ENCODE data around the gene PBX4. TPM values are rescaled to one million over a fixed set of nuclear protein-coding genes. Genes with fewer than 3 reads are reported as not detected.

The PBX4 gene
- total and polyA plus RNA-seq, 2 donors, result 2.1 to 3.9 TPM

- H3K36me3 ChIP-seq (ENCODE audit: insufficient read depth), result no peaks in the 10 kb centered on the region
- no peaks in the 10 kb centered on the region for H3K4me1 ChIP-seq (ENCODE audit: insufficient read depth)
- 89% methylated on average over 27 of the region's 27 CpGs for WGBS
- H3K27ac ChIP-seq (ENCODE audit: low read depth), result no peak overlapping the region
- H3K4me3 ChIP-seq (ENCODE audit: low read depth, low read length), result no peak overlapping the region
- no peak for DNase-seq (ENCODE audit: extremely low spot score)
These were observed 90.5 kb downstream of the PBX4 start for GRCh38 chr19:19527674-19528625.

- no peaks in the 10 kb centered on the region for H3K36me3 ChIP-seq (ENCODE audit: insufficient read depth)
- H3K4me3 ChIP-seq (ENCODE audit: low read depth, low read length), result no peak overlapping the region
- H3K4me1 ChIP-seq (ENCODE audit: insufficient read depth), result no peaks in the 10 kb centered on the region
- WGBS, result 94% methylated on average over 9 of the region's 9 CpGs
- no peak overlapping the region for H3K27ac ChIP-seq (ENCODE audit: low read depth)
- no peak for DNase-seq (ENCODE audit: extremely low spot score)
These were observed 91.2 kb downstream of the PBX4 start for GRCh38 chr19:19527371-19527656.

- Histone ChIP-seq H3K36me3 (ENCODE audit: insufficient read depth) (no peaks in the 10 kb centered on the region), H3K4me3 (ENCODE audit: low read depth, low read length) (no peak overlapping the region), H3K27ac (ENCODE audit: low read depth) (no peak overlapping the region), H3K4me1 (ENCODE audit: insufficient read depth) (no peaks in the 10 kb centered on the region)
- no peak for DNase-seq (ENCODE audit: extremely low spot score)
- WGBS, result 78% methylated on average over 28 of the region's 28 CpGs
These were observed 91.7 kb downstream of the PBX4 start for GRCh38 chr19:19526581-19527370.

- WGBS, result 88% methylated on average over 23 of the region's 23 CpGs
- Histone ChIP-seq H3K4me3 (ENCODE audit: low read depth, low read length) (no peak overlapping the region), H3K36me3 (ENCODE audit: insufficient read depth) (no peaks in the 10 kb centered on the region), H3K27ac (ENCODE audit: low read depth) (no peak overlapping the region), H3K4me1 (ENCODE audit: insufficient read depth) (no peaks in the 10 kb centered on the region)
- no peak for DNase-seq (ENCODE audit: extremely low spot score)
These were observed 92.7 kb downstream of the PBX4 start for GRCh38 chr19:19525611-19526380.

GRCh38 chr19:19524053-19524452 is 94.4 kb downstream of the PBX4 start:
- Histone ChIP-seq H3K4me3 (ENCODE audit: low read depth, low read length) (no peak overlapping the region), H3K27ac (ENCODE audit: low read depth) (no peak overlapping the region), H3K36me3 (ENCODE audit: insufficient read depth) (no peaks in the 10 kb centered on the region), H3K4me1 (ENCODE audit: insufficient read depth) (no peaks in the 10 kb centered on the region)
- WGBS, result 92% methylated on average over 7 of the region's 7 CpGs
- DNase-seq (ENCODE audit: extremely low spot score), result no peak

GRCh38 chr19:19523177-19523576 is 95.3 kb downstream of the PBX4 start:
- H3K36me3 ChIP-seq (ENCODE audit: insufficient read depth), result no peaks in the 10 kb centered on the region
- no peaks in the 10 kb centered on the region for H3K4me1 ChIP-seq (ENCODE audit: insufficient read depth)
- 91% methylated on average over 3 of the region's 3 CpGs for WGBS
- H3K27ac ChIP-seq (ENCODE audit: low read depth), result no peak overlapping the region
- no peak overlapping the region for H3K4me3 ChIP-seq (ENCODE audit: low read depth, low read length)
- DNase-seq (ENCODE audit: extremely low spot score), result no peak

GRCh38 chr19:19520989-19521388 is 97.5 kb downstream of the PBX4 start:
- DNase-seq (ENCODE audit: extremely low spot score), result no peak
- Histone ChIP-seq H3K27ac (ENCODE audit: low read depth) (no peak overlapping the region), H3K4me3 (ENCODE audit: low read depth, low read length) (no peak overlapping the region), H3K4me1 (ENCODE audit: insufficient read depth) (peaks cover 2% of the 10 kb centered on the region), H3K36me3 (ENCODE audit: insufficient read depth) (no peaks in the 10 kb centered on the region)
- WGBS, result 80% methylated on average over 6 of the region's 6 CpGs

- peaks cover 6% of the 10 kb centered on the region for H3K4me1 ChIP-seq (ENCODE audit: insufficient read depth)
- H3K4me3 ChIP-seq (ENCODE audit: low read depth, low read length), result peak overlapping the region; percentile 91
These were observed 101.3 kb downstream of the PBX4 start for GRCh38 chr19:19517235-19517619.

GRCh38 chr19:19515642-19516519 is 102.6 kb downstream of the PBX4 start, which contains the start of gene NDUFA13:
Gene NDUFA13, plus strand, starts transcription at chr19:19516225. Its CDS starts 14 bp downstream, at chr19:19516239.
- 5% methylated on average over 61 of the region's 61 CpGs for WGBS
- peak; percentile 84 for DNase-seq (ENCODE audit: extremely low spot score)
- Histone ChIP-seq H3K36me3 (ENCODE audit: insufficient read depth) (no peaks in the 10 kb centered on the region), H3K4me1 (ENCODE audit: insufficient read depth) (peaks cover 6% of the 10 kb centered on the region), H3K27ac (ENCODE audit: low read depth) (peak within 1 kb of the TSS; percentile 53), H3K4me3 (ENCODE audit: low read depth, low read length) (peak within 1 kb of the TSS; percentile 91)

More at GRCh38 chr19:19517235-19517619, 101.3 kb downstream of the PBX4 start:
- 88% methylated on average over 10 of the region's 10 CpGs for WGBS
- no peaks in the 10 kb centered on the region for H3K36me3 ChIP-seq (ENCODE audit: insufficient read depth)
- no peak overlapping the region for H3K27ac ChIP-seq (ENCODE audit: low read depth)
- DNase-seq (ENCODE audit: extremely low spot score), result no peak

- DNase-seq (ENCODE audit: extremely low spot score), result no peak
- Histone ChIP-seq H3K36me3 (ENCODE audit: insufficient read depth) (no peaks in the 10 kb centered on the region), H3K4me3 (ENCODE audit: low read depth, low read length) (peak within 1 kb of the TSS; percentile 91), H3K4me1 (ENCODE audit: insufficient read depth) (peaks cover 6% of the 10 kb centered on the region), H3K27ac (ENCODE audit: low read depth) (peak within 1 kb of the TSS; percentile 53)
- 79% methylated on average over 74 of the region's 74 CpGs for WGBS
These were observed 103.4 kb downstream of the PBX4 start, which contains the start of gene TSSK6 for GRCh38 chr19:19514881-19515641. Gene TSSK6, minus strand, starts transcription at chr19:19515548. Its CDS starts 121 bp downstream, at chr19:19515427.

- peak; percentile 58 for DNase-seq (ENCODE audit: extremely low spot score)
- whole genome bisulfite sequencing, result 17% methylated on average over 46 of the region's 46 CpGs
These were observed 104.3 kb downstream of the PBX4 start for GRCh38 chr19:19514215-19514657.

GRCh38 chr19:19513682-19514081 is 104.8 kb downstream of the PBX4 start:
- Histone ChIP-seq H3K4me1 (ENCODE audit: insufficient read depth) (peaks cover 6% of the 10 kb centered on the region), H3K36me3 (ENCODE audit: insufficient read depth) (no peaks in the 10 kb centered on the region), H3K4me3 (ENCODE audit: low read depth, low read length) (no peak overlapping the region), H3K27ac (ENCODE audit: low read depth) (no peak overlapping the region)
- 82% methylated on average over 17 of the region's 17 CpGs for WGBS
- no peak for DNase-seq (ENCODE audit: extremely low spot score)

More at GRCh38 chr19:19514215-19514657, 104.3 kb downstream of the PBX4 start:
- Histone ChIP-seq H3K27ac (ENCODE audit: low read depth) (no peak overlapping the region), H3K4me3 (ENCODE audit: low read depth, low read length) (no peak overlapping the region), H3K4me1 (ENCODE audit: insufficient read depth) (peaks cover 6% of the 10 kb centered on the region), H3K36me3 (ENCODE audit: insufficient read depth) (no peaks in the 10 kb centered on the region)

Data from urinary bladder (tissue), 4 donors.